Thymus (tissue), 11 donors: Measurements from ENCODE around the gene NFATC3. TPM values are rescaled to one million over a fixed set of nuclear protein-coding genes. Genes with fewer than 3 reads are reported as not detected.
A peak's percentile ranks its signal among the peaks of the same experiment; 100 is the strongest.

Experiments used
- DNase-seq, 9 donors: peaks; one replicate each; pipeline ENCODE4 v3.0.0-alpha.2; 2013; ENCODE audit warnings: low spot score in 9 of 9, low read depth in 6 of 9, missing footprints in 1 of 9
- H3K27ac ChIP-seq, 2 donors: one replicate each; pipeline ENCODE4 v1.5.1; 2013; ENCODE audit warnings: control low read depth in 1 of 2, low read depth in 1 of 2, low read length in 1 of 2, mild to moderate bottlenecking in 1 of 2, moderate library complexity in 1 of 2
- H3K27me3 ChIP-seq, 2 donors: one replicate each; pipeline ENCODE4 v1.5.1; 2013; ENCODE audit warnings: low read length in 1 of 2; ENCODE audit not compliant: control insufficient read depth in 2 of 2, insufficient read depth in 1 of 2
- H3K36me3 ChIP-seq, 2 donors: one replicate each; pipeline ENCODE4 v1.5.1; 2013; ENCODE audit warnings: low read length in 1 of 2, mild to moderate bottlenecking in 1 of 2, moderate library complexity in 1 of 2; ENCODE audit not compliant: control insufficient read depth in 2 of 2, insufficient read depth in 2 of 2
- H3K4me1 ChIP-seq, 2 donors: one replicate each; pipeline ENCODE4 v1.5.1; 2013; ENCODE audit warnings: low read length in 2 of 2; ENCODE audit not compliant: control insufficient read depth in 2 of 2, insufficient read depth in 2 of 2
- H3K4me3 ChIP-seq, 2 donors: one replicate each; pipeline ENCODE4 v1.5.1; 2013; ENCODE audit warnings: low read length in 2 of 2, control low read depth in 1 of 2, mild to moderate bottlenecking in 1 of 2
- H3K9me3 ChIP-seq, 2 donors: one replicate each; pipeline ENCODE4 v1.5.1; 2013; ENCODE audit warnings: low read length in 1 of 2, mild to moderate bottlenecking in 1 of 2; ENCODE audit not compliant: control insufficient read depth in 2 of 2, insufficient read depth in 1 of 2
- WGBS: extraction: QIAGEN DNeasy Blood & Tissue Kit; methylation state at CpG from one replicate; pipeline ENCODE4 v1.1.7; 2013; 5-methylcytosine and 5-hydroxymethylcytosine counted together
- polyA plus RNA-seq: library from polyadenylated mRNA; stranded (reverse); fragments of 200-250 nt; gene quantifications from one replicate; pipeline ENCODE4 v1.2.3, GENCODE V29; 2013
- total RNA-seq: library from RNA; stranded (reverse); fragments of 120-200 nt; gene quantifications from one replicate; pipeline ENCODE4 v1.2.4, GENCODE V29; 2013
- donor health status: healthy.

NFATC3 gene
- total and polyA plus RNA-seq, 2 donors = 37.4 to 149 TPM

DNA sequence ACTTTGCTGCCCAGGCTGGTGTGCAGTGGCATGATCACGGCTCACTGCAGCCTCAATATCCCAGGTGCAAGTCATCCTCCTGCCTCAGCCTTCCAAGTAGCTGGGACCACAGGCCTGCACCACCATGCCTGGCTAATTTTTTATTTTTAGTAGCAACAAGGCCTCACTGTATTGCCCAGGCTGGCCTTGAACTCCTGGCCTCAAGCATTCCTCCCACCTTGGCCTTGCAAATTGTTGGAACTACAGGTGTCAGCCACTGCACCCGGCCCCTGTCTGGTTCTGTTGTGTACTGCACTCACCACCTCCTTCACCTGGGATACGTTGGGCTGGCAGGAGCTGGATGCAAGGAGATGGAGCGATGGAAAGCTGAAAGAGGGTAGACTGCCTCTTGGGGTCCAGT lies 168.6 kb downstream of the NFATC3 start:
- peaks cover 0 to 6% of the 10 kb centered on the region in 2 donors for H3K9me3 ChIP-seq
- H3K27ac ChIP-seq = no peak overlapping the region
- H3K27me3 ChIP-seq = no peaks in the 10 kb centered on the region
- peaks cover 50 to 83% of the 10 kb centered on the region in 2 donors for H3K4me1 ChIP-seq
- WGBS = 96% methylated on average over 4 of the region's 4 CpGs
- no peak overlapping the region for H3K4me3 ChIP-seq
- H3K36me3 ChIP-seq = peaks cover 52 to 70% of the 10 kb centered on the region in 2 donors
- DNase-seq = no peak

GRCh38 chr16:68255712-68256111 lies 170.5 kb downstream of the NFATC3 start:
- no peak overlapping the region for H3K4me3 ChIP-seq
- DNase-seq = no peak
- 97% methylated on average over 18 of the region's 18 CpGs for WGBS
- H3K9me3 ChIP-seq = peaks cover 1 to 9% of the 10 kb centered on the region in 2 donors
- no peaks in the 10 kb centered on the region for H3K27me3 ChIP-seq
- peak overlapping the region in 1 of 2 donors; percentile 53 for H3K27ac ChIP-seq
- H3K36me3 ChIP-seq = peaks cover 53 to 68% of the 10 kb centered on the region in 2 donors
- peaks cover 66 to 97% of the 10 kb centered on the region in 2 donors for H3K4me1 ChIP-seq

- Histone ChIP-seq H3K27ac (peak overlapping the region; percentile 92 to 100), H3K4me3 (peak overlapping the region; percentile 9 to 18), H3K27me3 (no peaks in the 10 kb centered on the region), H3K4me1 (peaks cover 62 to 97% of the 10 kb centered on the region in 2 donors), H3K9me3 (peaks cover 1 to 9% of the 10 kb centered on the region in 2 donors), H3K36me3 (peaks cover 50 to 63% of the 10 kb centered on the region in 2 donors)
- 16% methylated on average over 6 of the region's 6 CpGs for WGBS
- DNase-seq = peak in 7 of 9 donors; percentile 73 to 95 (median 89)
Measured at GRCh38 chr16:68257251-68257905, 172.2 kb downstream of the NFATC3 start.

DNA sequence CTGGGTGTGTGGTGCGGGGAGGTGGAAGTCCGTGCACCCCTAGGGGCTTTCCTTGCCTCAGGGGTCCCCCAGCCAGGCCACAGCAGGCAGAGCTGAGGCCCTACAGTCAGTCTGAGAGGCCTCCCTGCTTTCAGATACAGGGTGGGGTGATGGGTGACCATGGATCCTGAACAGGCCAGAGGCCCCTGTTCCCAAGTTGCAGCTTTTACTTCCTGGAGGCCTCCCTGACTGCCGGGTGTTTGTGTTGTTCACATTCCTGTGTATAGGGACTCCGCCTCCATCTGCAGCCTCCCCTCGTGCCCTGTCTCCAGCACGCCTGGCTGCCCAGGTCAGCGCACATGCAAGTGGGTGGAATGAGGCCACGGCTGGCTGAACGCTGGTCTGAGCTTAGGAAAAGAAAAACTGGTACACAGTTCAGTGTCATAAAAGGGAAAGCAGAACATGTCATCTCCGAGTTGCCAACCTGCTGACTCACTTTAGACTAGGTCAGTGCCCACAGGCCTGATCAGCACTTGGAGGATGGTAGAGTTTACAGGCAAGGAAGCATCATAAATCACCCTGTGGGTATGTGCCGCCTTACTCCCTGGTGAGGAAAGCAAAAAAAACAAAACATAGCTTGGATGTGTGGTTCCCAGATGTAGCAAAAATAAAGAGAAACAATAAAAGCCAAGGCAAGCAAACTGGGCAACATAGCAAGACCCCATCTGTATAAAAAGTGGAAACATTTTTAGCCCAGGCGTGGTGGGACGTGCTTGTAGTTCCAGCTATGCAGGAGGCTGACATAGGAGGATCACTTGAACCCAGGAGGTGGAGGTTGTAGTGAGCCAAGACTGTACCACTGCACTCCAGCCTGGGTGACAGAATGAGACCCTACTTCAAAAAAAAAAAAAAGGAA lies 173.0 kb downstream of the NFATC3 start:
- no peaks in the 10 kb centered on the region for H3K27me3 ChIP-seq
- peaks cover 55 to 95% of the 10 kb centered on the region in 2 donors for H3K4me1 ChIP-seq
- WGBS = 55% methylated on average over 13 of the region's 13 CpGs
- peak overlapping the region; percentile 92 to 100 for H3K27ac ChIP-seq
- H3K9me3 ChIP-seq = peaks cover 1 to 9% of the 10 kb centered on the region in 2 donors
- H3K36me3 ChIP-seq = peaks cover 45 to 57% of the 10 kb centered on the region in 2 donors
- peak in 1 of 9 donors; percentile 46 for DNase-seq
- peak overlapping the region; percentile 9 to 13 for H3K4me3 ChIP-seq

- no peak overlapping the region for H3K4me3 ChIP-seq
- H3K4me1 ChIP-seq = peaks cover 58 to 94% of the 10 kb centered on the region in 2 donors
- DNase-seq = peak in 1 of 9 donors; percentile 74
- H3K36me3 ChIP-seq = peaks cover 35 to 48% of the 10 kb centered on the region in 2 donors
- H3K27ac ChIP-seq = peak overlapping the region; percentile 2 to 100
- H3K9me3 ChIP-seq = peaks cover 1 to 9% of the 10 kb centered on the region in 2 donors
- H3K27me3 ChIP-seq = no peaks in the 10 kb centered on the region
- 66% methylated on average over 27 of the region's 27 CpGs for WGBS
Measured at GRCh38 chr16:68259007-68259825, 174.0 kb downstream of the NFATC3 start.

GRCh38 chr16:68263559-68264127 lies 178.5 kb downstream of the NFATC3 start:
- peaks cover 44 to 79% of the 10 kb centered on the region in 2 donors for H3K4me1 ChIP-seq
- peaks cover 23 to 35% of the 10 kb centered on the region in 2 donors for H3K36me3 ChIP-seq
- no peak for DNase-seq
- H3K27ac ChIP-seq = peak overlapping the region; percentile 90 to 94
- no peaks in the 10 kb centered on the region for H3K27me3 ChIP-seq
- H3K9me3 ChIP-seq = peaks cover 1 to 4% of the 10 kb centered on the region in 2 donors
- 43% methylated on average over 11 of the region's 11 CpGs for WGBS
- H3K4me3 ChIP-seq = peak overlapping the region; percentile 68 to 99

DNA sequence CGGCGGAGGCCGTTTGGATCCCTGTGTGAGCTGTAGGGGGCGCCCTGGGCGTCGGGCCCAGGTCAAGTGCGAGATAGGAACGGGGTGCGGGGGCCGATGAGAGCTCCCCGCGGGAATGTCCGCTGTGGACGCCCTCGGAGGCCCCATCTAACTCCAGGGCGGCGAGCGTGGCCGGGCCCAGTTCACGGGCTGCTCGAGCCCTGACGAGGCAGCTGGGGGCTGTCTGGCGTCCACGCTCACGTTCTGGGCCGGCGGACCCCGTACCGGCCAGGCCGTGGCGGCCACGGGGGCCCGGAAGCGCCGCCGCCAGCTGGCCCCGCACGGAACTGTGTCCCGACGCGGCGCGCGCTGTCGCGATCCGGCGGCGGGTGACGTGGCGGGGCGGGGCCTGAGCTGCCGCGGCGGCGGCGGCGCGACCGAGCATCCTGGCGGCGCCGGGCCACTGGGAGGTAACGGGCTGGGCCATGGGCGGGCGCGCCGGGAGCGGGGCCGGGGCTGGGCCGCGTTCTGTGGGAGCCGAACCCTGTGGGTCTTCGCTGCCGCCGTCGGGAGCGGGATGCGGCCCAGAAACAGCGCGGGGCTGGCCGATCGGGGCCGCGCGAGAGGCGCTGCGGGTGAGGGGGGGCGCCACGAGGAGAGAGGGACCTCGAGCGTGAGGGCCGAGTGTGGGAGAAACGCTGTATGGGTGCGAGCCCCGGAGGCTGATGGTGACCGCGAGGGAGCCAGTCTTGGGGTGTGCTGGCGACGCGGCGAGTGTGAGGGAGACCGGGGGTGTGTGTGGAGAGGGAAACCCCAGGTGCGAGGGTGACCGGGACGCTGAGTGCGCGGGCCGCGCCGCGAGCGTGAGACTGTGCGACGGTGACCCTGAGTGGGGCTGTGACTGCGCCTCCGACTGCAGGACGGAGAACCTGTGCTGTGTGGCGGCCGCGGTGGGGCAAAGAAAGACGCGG lies 179.2 kb downstream of the NFATC3 start, which contains the start of gene SLC7A6:
TSS of gene SLC7A6 (plus strand) at position 399 of the 950 bp plus-strand sequence. CDS start 10,201 bp downstream, outside the sequence.
- no peaks in the 10 kb centered on the region for H3K27me3 ChIP-seq
- H3K9me3 ChIP-seq = peaks cover 0 to 3% of the 10 kb centered on the region in 2 donors
- peaks cover 18 to 31% of the 10 kb centered on the region in 2 donors for H3K36me3 ChIP-seq
- DNase-seq = peak in 3 of 9 donors; percentile 72 to 88 (median 80)
- under 1% methylated on average over 123 of the region's 123 CpGs for WGBS
- peak within 1 kb of the TSS; percentile 90 to 94 for H3K27ac ChIP-seq
- peaks cover 40 to 76% of the 10 kb centered on the region in 2 donors for H3K4me1 ChIP-seq
- H3K4me3 ChIP-seq = peak within 1 kb of the TSS; percentile 68 to 99
